A549 (cell line): ENCODE data around the gene PTPRD. TPM values are rescaled to one million over a fixed set of nuclear protein-coding genes. Genes with fewer than 3 reads are reported as not detected.
"Not testable (repeated sequence)": the region's sequence is repeated elsewhere in the genome, so short reads cannot be mapped to it uniquely, and the experiment has no call there.

Source experiments
- ATAC-seq, 2 experiments: fragments of 200-7000 bp in 1 of 2; fragments of >200 bp in 1 of 2; cut with Nextera tagmentation in 1 of 2; cut with Tn5 transposase in 1 of 2; 3 replicates each; pipeline versions ENCODE4 v1.8.0 to v1.9.1; 2018 to 2020; ENCODE audit warnings: mild to moderate bottlenecking in 1 of 2, moderate library complexity in 1 of 2
- CTCF ChIA-PET: fragments of 300-600 bp; sonication (Branson Sonifier 250); formaldehyde crosslinking; extraction: SDS; loops from one replicate; lab custom pipeline; 2021; ENCODE audit warnings: antibody characterized with exemption, inconsistent platforms; lab: Yijun Ruan, JAX
- POLR2A ChIA-PET: fragments of 350-600 bp; formaldehyde crosslinking; extraction: SDS; loops from one replicate; lab custom pipeline; 2021; ENCODE audit warnings: antibody characterized with exemption, inconsistent platforms; lab: Yijun Ruan, JAX
- DNase-seq, 2 experiments: peaks; one replicate each; pipeline versions ENCODE4 v3.0.0 to v3.0.0-alpha.2; 2011 to 2016; ENCODE audit warnings: low read depth in 1 of 2, low spot score in 1 of 2
- FAIRE-seq: peaks from 2 replicates; lab custom pipeline; 2011; peaks lifted over from hg19 to GRCh38; lab: Jason Lieb, UNC
- H3K27ac ChIP-seq, 2 experiments: fragments of >200 bp; sonication (Bioruptor Twin); formaldehyde crosslinking; 3 replicates each; pipeline ENCODE4 v1.5.1; 2016 to 2017
- H3K4me1 ChIP-seq: fragments of >200 bp; sonication (Bioruptor Twin); formaldehyde crosslinking; 3 replicates; pipeline ENCODE4 v1.6.1; 2016
- H3K4me2 ChIP-seq: fragments of >200 bp; sonication (Bioruptor Twin); formaldehyde crosslinking; 3 replicates; pipeline ENCODE4 v1.6.1; 2016
- H3K4me3 ChIP-seq: fragments of >200 bp; sonication (Bioruptor Twin); formaldehyde crosslinking; 3 replicates; pipeline ENCODE4 v1.5.1; 2016
- H3K9me3 ChIP-seq: fragments of >200 bp; sonication (Bioruptor Twin); formaldehyde crosslinking; 3 replicates; pipeline ENCODE4 v1.6.1; 2016
- CBX2 ChIP-seq: fragments of 200-600 bp; sonication (generic); IDR thresholded peaks from 2 replicates; pipeline ENCODE4 v1.6.1; 2016; ENCODE audit warnings: low read depth, mild to moderate bottlenecking, borderline replicate concordance
- CHD2 ChIP-seq: fragments of 150-350 bp; IDR thresholded peaks from 2 replicates; pipeline ENCODE4 v1.6.1; 2014; ENCODE audit warnings: low read length; ENCODE audit not compliant: partially characterized antibody
- CTCF ChIP-seq: fragments of >200 bp; sonication (Bioruptor Twin); formaldehyde crosslinking; IDR thresholded peaks from 3 replicates; pipeline ENCODE4 v1.5.1; 2016
- ESRRA ChIP-seq: fragments of 150-350 bp; IDR thresholded peaks from 2 replicates; pipeline ENCODE4 v1.6.1; 2014; ENCODE audit warnings: mild to moderate bottlenecking, low read length, borderline replicate concordance
- FOSB ChIP-seq: fragments of 250-450 bp; sonication (Bioruptor Pico); IDR thresholded peaks from 2 replicates; pipeline ENCODE4 v1.5.0; 2020; ENCODE audit warnings: mild to moderate bottlenecking, moderate library complexity
- FOSL2 ChIP-seq, 2 experiments: fragments of 450-650 bp in 1 of 2; fragments of >200 bp in 1 of 2; sonication (Bioruptor Twin) in 1 of 2; formaldehyde crosslinking; IDR thresholded peaks; 2 replicates each; pipeline versions ENCODE4 v1.5.0 to v1.6.1; 2016 to 2020; ENCODE audit warnings: mild to moderate bottlenecking in 1 of 2, moderate library complexity in 1 of 2
- FOXS1 ChIP-seq: fragments of 250-450 bp; sonication (Bioruptor Pico); IDR thresholded peaks from 2 replicates; pipeline ENCODE4 v1.5.0; 2020; ENCODE audit warnings: mild to moderate bottlenecking, moderate library complexity
- GATA3 ChIP-seq: IDR thresholded peaks from 2 replicates; pipeline ENCODE4 v1.6.1; 2012; ENCODE audit warnings: borderline replicate concordance
- HDAC2 ChIP-seq: fragments of 200-600 bp; sonication (generic); IDR thresholded peaks from 2 replicates; pipeline ENCODE4 v1.6.1; 2016
- HES2 ChIP-seq: fragments of >200 bp; sonication (Bioruptor Twin); formaldehyde crosslinking; IDR thresholded peaks from 2 replicates; pipeline ENCODE4 v1.6.1; 2016
- JUN ChIP-seq, 2 experiments: fragments of >200 bp; sonication (Bioruptor Twin); formaldehyde crosslinking; IDR thresholded peaks; 2 replicates in 1 of 2; 3 replicates in 1 of 2; pipeline ENCODE4 v1.6.1; 2016 to 2017
- JUNB ChIP-seq: fragments of >200 bp; sonication (Bioruptor Twin); formaldehyde crosslinking; IDR thresholded peaks from 2 replicates; pipeline ENCODE4 v1.6.1; 2016
- MYC ChIP-seq: IDR thresholded peaks from 2 replicates; pipeline ENCODE4 v1.6.1; 2012; ENCODE audit warnings: mild to moderate bottlenecking, inconsistent platforms, low read length, improper control_type of control experiment, borderline replicate concordance
- NFE2L2 ChIP-seq: fragments of 150-350 bp; conservative IDR thresholded peaks from 2 replicates; pipeline ENCODE4 v1.6.1; 2014; ENCODE audit warnings: low read length
- RARB ChIP-seq: fragments of 250-450 bp; sonication (Bioruptor Pico); IDR thresholded peaks from 2 replicates; pipeline ENCODE4 v1.8.0; 2021; ENCODE audit warnings: mild to moderate bottlenecking, moderate library complexity
- SREBF2 ChIP-seq: fragments of 450-650 bp; IDR thresholded peaks from 2 replicates; pipeline ENCODE4 v1.6.1; 2014; ENCODE audit warnings: mild to moderate bottlenecking, moderate library complexity
- ZFP36 ChIP-seq: fragments of 450-650 bp; IDR thresholded peaks from 2 replicates; pipeline ENCODE4 v1.6.1; 2014; ENCODE audit warnings: borderline replicate concordance; ENCODE audit not compliant: partially characterized antibody
- ZNF302 ChIP-seq: fragments of 250-450 bp; sonication (Bioruptor Pico); IDR thresholded peaks from 2 replicates; pipeline ENCODE4 v1.9.0; 2021; ENCODE audit warnings: inconsistent platforms, mild to moderate bottlenecking, moderate library complexity
- WGBS: methylation state at CpG from one replicate; pipeline ENCODE4 v1.1.6; 2017; ENCODE audit errors: missing lambda C conversion rate; 5-methylcytosine and 5-hydroxymethylcytosine counted together
- polyA plus RNA-seq, 4 experiments: library from polyadenylated mRNA; depleted of rRNA in 3 of 4; stranded (reverse); fragments of >200 nt; fragmentation: RNase III in 1 of 4; extraction: RNeasy Plus Mini Kit Qiagen cat#74134 plus additional on column Dnase treatment in 1 of 4; gene quantifications; 2 replicates in 3 of 4; 3 replicates in 1 of 4; pipeline ENCODE4 v1.2.3, GENCODE V29; 2011 to 2017
- TF ChIP-seq, protein P1 (sequence below): fragments of 250-450 bp; sonication (Bioruptor Pico); IDR thresholded peaks from 2 replicates; pipeline ENCODE4 v1.5.0; 2021; ENCODE audit warnings: mild to moderate bottlenecking, moderate library complexity, borderline replicate concordance

Gene PTPRD
- polyA plus RNA-seq, 2 of the 4 experiments (the other 2 are of a cell fraction): 0.39 to 1.3 TPM

GRCh38 chr9:9938432-9938831 is 674.4 kb downstream of the PTPRD start (continued):
- TF ChIP-seq FOXS1 (no peak), CHD2 (no peak), NFE2L2 (no peak), CBX2 (no peak), HDAC2 (no peak), JUNB (no peak), MYC (no peak), JUN (IDR thresholded peaks at IDR 0.05) (no peak), GATA3 (no peak)

DNA sequence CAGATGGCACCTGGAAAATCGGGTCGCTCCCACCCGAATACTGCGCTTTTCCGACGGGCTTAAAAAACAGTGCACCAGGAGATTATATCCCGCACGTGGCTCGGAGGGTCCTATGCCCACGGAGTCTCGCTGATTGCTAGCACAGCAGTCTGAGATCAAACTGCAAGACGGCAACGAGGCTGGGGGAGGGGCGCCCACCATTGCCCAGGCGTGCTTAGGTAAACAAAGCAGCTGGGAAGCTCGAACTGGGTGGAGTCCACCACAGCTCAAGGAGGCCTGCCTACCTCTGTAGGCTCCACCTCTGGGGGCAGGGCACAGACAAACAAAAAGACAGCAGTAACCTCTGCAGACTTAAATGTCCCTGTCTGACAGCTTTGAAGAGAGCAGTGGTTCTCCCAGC is 681.3 kb downstream of the PTPRD start:
- H3K4me2 ChIP-seq, H3K4me3 ChIP-seq, H3K9me3 ChIP-seq, DNase-seq, H3K27ac ChIP-seq, POLR2A ChIA-PET, H3K4me1 ChIP-seq, ATAC-seq, FAIRE-seq, CTCF ChIA-PET: not testable (repeated sequence)
- 54% methylated on average over 9 of the region's 16 CpGs for WGBS

DNA sequence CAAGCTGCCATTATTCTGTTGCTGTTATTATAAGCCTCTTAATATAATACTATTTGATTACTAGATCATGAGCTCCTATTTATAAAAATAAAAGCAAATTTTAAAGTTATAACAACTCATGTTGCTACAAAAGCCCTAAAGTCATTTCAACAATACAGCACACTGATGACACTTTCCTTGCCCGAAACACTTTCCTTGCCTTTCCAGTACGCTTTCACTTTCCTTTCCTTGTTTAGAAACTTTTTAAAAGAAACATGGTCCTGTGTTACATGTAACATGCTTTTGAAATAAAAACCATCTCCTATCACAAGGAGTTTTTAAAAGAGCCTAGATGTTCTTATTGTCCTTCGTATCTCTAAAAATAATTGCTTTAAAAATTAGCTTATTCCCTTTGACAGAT is 688.4 kb downstream of the PTPRD start:
- Histone ChIP-seq H3K4me1 (no peaks in the 10 kb centered on the region), H3K4me2 (no peak overlapping the region), H3K9me3 (no peaks in the 10 kb centered on the region), H3K27ac (no peak overlapping the region), H3K4me3 (no peak overlapping the region)
- TF ChIP-seq MYC (no peak), ESRRA (no peak), RARB (CRISPR knock-in tag) (no peak), FOSL2 (IDR thresholded peaks at IDR 0.05) (no peak), FOSL2 (CRISPR knock-in tag; IDR thresholded peaks at IDR 0.05) (no peak), FOSB (CRISPR knock-in tag) (no peak), SREBF2 (no peak), ZFP36 (no peak)
- TF ChIP-seq, protein P1, sequence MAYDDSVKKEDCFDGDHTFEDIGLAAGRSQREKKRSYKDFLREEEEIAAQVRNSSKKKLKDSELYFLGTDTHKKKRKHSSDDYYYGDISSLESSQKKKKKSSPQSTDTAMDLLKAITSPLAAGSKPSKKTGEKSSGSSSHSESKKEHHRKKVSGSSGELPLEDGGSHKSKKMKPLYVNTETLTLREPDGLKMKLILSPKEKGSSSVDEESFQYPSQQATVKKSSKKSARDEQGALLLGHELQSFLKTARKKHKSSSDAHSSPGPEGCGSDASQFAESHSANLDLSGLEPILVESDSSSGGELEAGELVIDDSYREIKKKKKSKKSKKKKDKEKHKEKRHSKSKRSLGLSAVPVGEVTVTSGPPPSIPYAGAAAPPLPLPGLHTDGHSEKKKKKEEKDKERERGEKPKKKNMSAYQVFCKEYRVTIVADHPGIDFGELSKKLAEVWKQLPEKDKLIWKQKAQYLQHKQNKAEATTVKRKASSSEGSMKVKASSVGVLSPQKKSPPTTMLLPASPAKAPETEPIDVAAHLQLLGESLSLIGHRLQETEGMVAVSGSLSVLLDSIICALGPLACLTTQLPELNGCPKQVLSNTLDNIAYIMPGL (CRISPR knock-in tag): no peak
- no peak for DNase-seq
- WGBS: under 1% methylated on average over 3 of the region's 3 CpGs
- ChIA-PET CTCF (interaction anchor here (1.2 kb wide), 1 partner anchor 18 kb away, joined by 5 read pairs; no protein-coding TSS in a partner anchor), POLR2A (no interaction called here)
- FAIRE-seq: no peak
- no peak for ATAC-seq

DNA sequence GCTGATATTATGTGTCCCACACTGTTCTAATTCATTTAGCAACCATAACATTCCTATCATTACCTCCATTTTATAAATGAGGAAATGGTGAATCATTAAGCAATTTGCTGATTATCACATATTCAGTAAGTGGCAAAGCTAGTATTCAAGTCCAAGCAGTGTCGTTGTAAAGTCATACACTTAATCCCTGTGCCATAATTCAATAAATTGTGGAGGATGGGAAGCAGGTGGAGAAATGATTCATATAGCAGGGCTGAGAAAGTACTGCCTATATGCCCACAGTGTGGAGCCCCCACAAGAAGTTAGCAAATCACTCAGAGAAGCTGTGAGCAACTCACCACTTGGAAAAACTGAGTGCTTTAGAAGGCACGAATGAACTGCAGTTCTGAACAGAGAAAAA is 691.0 kb downstream of the PTPRD start:
- ChIA-PET CTCF (interaction anchor here (1.2 kb wide), 1 partner anchor 21 kb away, joined by 4 read pairs; no protein-coding TSS in a partner anchor), POLR2A (no interaction called here)
- Histone ChIP-seq H3K27ac (no peak overlapping the region), H3K9me3 (no peaks in the 10 kb centered on the region), H3K4me3 (no peak overlapping the region), H3K4me2 (no peak overlapping the region), H3K4me1 (no peaks in the 10 kb centered on the region)
- FAIRE-seq (no peak), ATAC-seq (no peak), DNase-seq (no peak)
- WGBS: 2% methylated on average over 2 of the region's 2 CpGs
- TF ChIP-seq ZNF302 (CRISPR knock-in tag): no peak
- no peak for TF ChIP-seq CTCF
- TF ChIP-seq HES2: no peak
